GM19468 (cell line): Measurements from ENCODE around the gene LAMB1.

Experiments used
- ATAC-seq: cut with Tn5 transposase; IDR thresholded peaks from one replicate; pipeline ENCODE4 v1.9.1; 2021; ENCODE audit warnings: mild to moderate bottlenecking, moderate library complexity, moderate number of reproducible peaks; ENCODE audit not compliant: unreplicated experiment; ENCODE audit errors: extremely low read depth

LAMB1 gene

DNA sequence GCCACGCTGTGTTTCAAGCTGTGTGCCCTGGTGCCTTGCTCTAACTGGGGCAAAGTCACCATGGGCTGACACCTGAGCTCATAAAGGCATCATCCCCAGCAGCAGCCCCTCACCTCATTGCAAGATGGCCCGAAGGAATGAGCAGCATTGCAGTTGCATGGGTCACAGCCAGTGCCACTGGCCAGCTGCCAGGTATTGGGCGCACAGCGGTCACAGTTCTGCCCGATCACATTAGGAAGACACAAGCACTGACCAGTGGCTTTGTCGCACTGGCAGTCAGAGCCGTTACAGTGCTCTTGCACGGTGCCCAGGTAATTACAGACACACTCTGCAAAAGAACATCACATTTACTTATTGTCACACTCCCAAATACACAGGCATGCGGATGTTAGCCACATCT, 51.1 kb downstream of the LAMB1 start:
- ATAC-seq, result no peak

DNA sequence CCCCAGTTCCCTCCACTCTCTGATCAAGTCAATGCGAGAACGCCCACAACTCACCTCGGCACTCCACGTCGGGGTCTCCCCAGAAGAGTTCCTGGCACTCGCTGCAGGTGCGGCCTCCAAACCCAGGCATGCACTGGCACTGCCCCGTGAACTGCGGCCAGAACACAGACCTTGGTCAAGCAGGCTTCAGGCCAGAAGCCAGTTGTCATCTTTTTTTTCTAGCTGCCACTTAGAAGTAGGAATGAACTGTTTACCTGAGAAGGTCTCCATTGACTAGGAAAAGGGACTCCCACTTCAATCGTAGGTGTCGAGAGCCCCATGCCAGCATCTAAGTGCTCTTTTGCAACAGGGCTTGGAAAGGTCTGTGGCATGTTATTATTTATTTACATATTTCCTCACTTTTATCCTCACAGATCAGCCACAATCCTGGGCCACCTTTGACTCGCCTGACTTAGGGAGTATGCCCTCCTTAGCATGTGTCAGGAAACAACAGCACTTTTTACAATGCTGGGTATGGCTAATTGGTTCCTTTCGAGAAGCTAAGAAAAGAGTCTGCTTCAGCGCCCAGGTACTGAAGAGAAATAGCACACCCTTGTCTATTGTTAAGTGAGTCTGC, 51.7 kb downstream of the LAMB1 start:
- ATAC-seq, result no peak

DNA sequence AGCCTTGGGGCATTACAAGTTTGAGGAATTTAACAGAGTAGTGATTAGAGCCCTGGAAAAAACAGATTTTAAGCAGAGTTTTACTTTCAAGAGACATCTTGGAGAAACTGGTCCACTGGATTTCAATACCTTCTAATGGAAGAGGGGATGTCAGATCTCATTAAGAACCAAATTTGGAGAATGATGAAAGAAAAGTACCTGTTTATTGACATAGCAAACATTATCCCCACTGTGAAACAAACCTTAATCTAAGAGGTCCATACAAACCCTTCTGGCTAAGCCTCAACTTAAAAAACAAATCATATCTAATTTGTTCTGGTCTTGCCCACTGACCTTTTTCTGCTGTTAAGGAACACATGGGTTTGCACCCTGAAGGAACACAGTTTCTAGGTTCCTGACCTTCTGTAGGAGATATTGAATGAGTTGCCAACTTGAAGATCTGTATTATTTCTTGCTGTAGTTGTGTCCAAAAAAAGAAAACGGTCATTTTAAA, 53.5 kb downstream of the LAMB1 start:
- ATAC-seq, result no peak

DNA sequence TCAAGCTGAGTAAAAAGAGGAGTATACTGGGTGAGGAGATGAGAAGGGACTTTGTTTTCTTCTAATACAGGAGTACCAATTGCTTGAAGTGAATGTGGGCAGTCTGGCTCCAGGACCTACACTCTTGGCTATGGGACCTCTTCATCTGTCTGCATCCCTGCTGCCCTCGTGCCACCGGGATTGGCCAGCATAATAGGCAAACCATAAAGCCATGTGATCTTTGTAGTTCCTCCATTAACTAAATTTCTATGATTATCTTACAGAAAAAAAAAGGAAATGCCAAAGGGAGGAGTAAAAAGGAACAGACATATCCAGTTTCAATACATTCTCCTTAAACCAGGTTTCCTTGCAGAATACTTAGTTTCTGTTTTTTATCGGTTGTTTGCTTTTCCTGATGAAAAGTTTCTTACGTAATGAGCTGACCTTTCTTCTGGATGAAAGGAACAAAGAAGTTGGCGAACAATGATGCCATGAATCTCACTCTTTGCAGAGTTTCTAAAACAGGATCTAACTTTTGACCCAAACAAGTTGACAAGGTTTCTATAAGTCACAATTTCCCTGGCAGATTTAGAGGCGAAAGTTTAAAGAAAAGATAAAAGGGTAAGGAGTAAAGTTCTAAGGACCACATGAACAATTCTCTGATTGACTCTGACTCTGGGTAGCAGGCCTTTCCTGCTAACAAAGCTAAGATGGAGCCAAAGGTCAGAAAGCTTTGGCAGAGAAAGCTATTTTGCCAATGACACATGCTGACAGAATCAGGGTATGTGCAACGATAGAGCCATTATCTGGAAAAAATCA, 54.1 kb downstream of the LAMB1 start:
- no peak for ATAC-seq

GRCh38 chr7:107946881-107947280, 56.1 kb downstream of the LAMB1 start:
- ATAC-seq, result no peak

- ATAC-seq, result no peak
These were observed 56.5 kb downstream of the LAMB1 start for GRCh38 chr7:107946451-107946850.

DNA sequence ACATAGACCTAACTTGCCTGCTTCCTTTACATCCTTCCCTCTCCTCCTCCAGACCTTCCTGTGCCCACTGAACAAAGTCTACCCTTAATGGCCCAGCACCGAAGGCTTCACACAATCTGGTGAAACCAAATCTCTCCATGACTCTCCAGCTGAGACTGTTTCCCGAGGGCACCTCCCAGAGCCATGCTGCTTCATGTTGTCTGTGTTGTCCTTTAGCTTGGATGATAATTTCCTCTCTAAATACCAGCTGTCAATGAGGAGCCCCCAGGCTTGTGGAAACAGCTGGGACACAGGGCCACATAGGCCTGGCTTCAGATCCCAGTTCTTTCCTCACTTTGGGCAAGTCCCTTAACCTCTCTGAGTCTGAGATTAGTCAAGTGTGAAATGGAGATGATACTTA, 57.6 kb downstream of the LAMB1 start:
- no peak for ATAC-seq

- no peak for ATAC-seq
These were observed 58.4 kb downstream of the LAMB1 start for GRCh38 chr7:107944411-107945169.

GRCh38 chr7:107943018-107943417, 59.9 kb downstream of the LAMB1 start:
- no peak for ATAC-seq

- ATAC-seq, result no peak
These were observed 62.0 kb downstream of the LAMB1 start for GRCh38 chr7:107940951-107941350.

DNA sequence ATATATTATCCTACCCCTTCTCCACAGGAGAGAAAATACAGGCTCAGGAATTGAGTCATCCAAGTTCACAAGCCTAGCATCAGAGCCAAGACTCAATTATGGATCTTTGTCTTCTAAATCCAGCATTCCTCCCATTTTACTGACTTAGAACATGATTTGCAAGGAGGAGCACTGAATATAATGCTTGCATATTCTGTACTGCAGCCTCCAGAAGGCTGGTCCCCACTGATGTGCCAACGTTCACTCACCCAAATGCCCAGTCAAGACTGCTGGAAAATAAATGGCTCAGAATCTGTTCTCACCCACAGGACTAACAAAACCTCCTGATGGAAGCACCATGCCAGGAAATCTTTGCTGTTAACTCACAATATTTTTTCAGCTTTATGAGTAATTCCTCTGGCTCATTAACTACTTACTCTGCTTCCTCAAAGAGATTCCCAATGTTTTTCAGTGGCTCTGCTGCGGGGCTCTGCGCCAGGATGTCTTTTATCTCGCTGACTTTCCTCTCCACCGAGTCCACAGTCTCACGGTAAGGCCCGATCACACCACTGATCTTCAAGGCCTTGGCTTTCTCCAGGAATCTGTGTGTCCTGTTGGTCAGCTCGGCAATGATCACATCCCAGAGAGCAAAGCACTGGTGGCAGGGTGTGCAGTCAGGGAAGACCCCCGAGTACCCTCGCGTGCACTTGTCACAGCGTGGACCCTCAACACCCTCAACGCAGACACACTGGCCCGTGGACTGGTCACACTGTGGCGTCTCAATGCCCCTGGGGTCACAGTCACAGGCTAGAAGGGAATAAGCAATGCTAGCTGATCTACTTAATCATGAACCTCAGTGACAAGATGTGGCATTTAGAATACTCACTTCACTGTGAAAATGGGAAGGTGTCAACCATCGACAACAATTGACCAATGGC, 63.1 kb downstream of the LAMB1 start:
- no peak for ATAC-seq

DNA sequence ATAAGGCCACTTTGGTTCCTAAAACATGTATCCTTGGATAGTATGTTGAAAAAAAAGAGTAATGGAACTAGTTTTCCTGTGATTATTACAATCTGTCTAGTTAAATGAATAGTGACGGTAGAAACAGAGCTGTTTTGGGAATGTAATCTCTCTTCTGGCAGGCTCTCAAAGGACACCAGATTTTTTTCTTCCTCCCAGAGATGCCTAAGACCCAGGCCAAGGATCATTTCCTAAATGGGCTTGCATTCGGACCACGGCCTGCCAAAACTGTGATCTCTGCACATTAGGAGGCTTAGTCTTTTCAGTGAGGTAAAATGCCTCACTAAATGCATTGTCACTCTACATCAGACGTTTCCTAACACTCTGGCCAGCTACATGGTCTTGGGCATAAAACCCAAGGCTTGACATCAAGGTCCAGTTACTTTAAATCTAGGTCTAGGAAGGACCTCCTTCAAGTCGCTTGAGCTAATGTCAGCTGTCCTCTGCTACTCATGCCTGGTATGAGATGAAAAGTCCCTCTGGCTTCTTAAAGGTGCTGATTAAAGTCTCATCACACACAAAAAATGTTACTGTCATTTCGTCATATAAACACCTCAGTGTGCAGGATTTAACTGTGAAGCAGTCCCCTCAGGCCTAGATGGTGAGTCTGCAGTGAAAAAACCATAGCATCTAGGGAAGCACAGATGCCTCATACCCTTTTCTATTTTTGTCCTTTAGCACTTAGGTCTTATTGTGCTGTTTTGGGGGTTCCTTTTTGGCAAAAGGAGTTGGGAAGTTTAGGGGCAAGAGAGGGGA, 64.3 kb downstream of the LAMB1 start:
- no peak for ATAC-seq

DNA sequence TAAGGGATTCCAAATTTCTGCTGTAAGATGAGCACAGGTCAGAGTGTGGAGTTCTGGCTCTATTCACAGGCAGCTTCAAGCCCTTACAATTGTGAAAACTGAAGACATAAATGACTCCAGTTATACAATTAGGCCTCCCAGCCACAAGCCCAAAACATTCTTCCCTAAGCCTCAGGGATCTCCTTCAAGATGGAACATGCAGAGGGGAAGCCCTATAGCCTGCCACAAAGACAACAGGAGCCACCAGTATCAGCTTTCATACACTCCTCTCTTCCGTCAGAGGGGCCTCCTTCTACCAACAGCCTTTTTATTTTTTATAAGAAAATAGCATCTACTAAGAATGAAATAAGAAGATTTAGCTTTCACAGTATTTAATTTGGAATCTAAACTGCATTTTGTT, 65.4 kb downstream of the LAMB1 start:
- no peak for ATAC-seq

- no peak for ATAC-seq
These were observed 66.6 kb downstream of the LAMB1 start for GRCh38 chr7:107936312-107936711.

GRCh38 chr7:107934991-107935770, 67.8 kb downstream of the LAMB1 start:
- ATAC-seq, result no peak

- no peak for ATAC-seq
These were observed 69.5 kb downstream of the LAMB1 start for GRCh38 chr7:107933386-107934013.

DNA sequence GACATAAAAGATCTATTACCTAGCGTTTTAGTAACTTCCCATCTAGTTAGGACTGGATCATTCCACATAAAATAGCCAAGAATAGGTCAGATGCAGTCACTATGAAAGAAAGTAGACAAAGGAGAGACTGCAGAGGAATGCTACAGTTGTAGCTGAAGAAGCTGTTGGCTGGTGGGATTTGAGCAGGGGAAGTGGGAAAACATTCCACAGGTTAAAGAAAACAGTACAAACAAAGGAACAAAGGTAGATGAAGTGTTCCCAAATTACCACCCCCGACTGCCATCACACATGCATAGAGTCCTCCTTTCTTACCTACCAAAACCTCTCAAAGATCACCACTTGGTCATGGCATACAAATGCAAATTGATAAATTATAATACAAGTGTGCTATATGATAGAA, 70.2 kb downstream of the LAMB1 start:
- ATAC-seq, result no peak
